CD4-positive, alpha-beta T cell treated with Interleukin-17A for 1 hour (primary cell): ENCODE measurements around the gene SIGLEC11.
"Not testable (repeated sequence)": the region's sequence is repeated elsewhere in the genome, so short reads cannot be mapped to it uniquely, and the experiment has no call there.

Source experiments
- DNase-seq: peaks from one replicate; pipeline ENCODE4 v3.0.0-alpha.2; 2020

SIGLEC11 gene

GRCh38 chr19:49981603-49982593, 20.9 kb upstream of the SIGLEC11 start:
- DNase-seq = no peak

GRCh38 chr19:49978324-49978723, 17.4 kb upstream of the SIGLEC11 start:
- DNase-seq = no peak

GRCh38 chr19:49977881-49978280, 16.9 kb upstream of the SIGLEC11 start:
- DNase-seq = no peak

GRCh38 chr19:49977076-49977475, 16.1 kb upstream of the SIGLEC11 start:
- DNase-seq = no peak

GRCh38 chr19:49976496-49976895, 15.5 kb upstream of the SIGLEC11 start:
- DNase-seq = no peak

GRCh38 chr19:49975051-49975450, 14.1 kb upstream of the SIGLEC11 start:
- no peak for DNase-seq

- DNase-seq = no peak
Observed at GRCh38 chr19:49973987-49974386, 13.0 kb upstream of the SIGLEC11 start.

- no peak for DNase-seq
Observed at GRCh38 chr19:49972841-49973240, 11.9 kb upstream of the SIGLEC11 start.

- DNase-seq = no peak
Observed at GRCh38 chr19:49971991-49972411, 11.0 kb upstream of the SIGLEC11 start.

GRCh38 chr19:49969355-49969754, 8.4 kb upstream of the SIGLEC11 start:
- not testable (repeated sequence) for DNase-seq

- DNase-seq = no peak
Observed at GRCh38 chr19:49968279-49968922, 7.4 kb upstream of the SIGLEC11 start.

GRCh38 chr19:49959892-49960291, 1.1 kb downstream of the SIGLEC11 start:
- DNase-seq = not testable (repeated sequence)

- not testable (repeated sequence) for DNase-seq
Observed at GRCh38 chr19:49958596-49958995, 2.4 kb downstream of the SIGLEC11 start.

GRCh38 chr19:49958144-49958543, 2.8 kb downstream of the SIGLEC11 start:
- DNase-seq = not testable (repeated sequence)

GRCh38 chr19:49957262-49957915, 3.6 kb downstream of the SIGLEC11 start:
- DNase-seq = no peak

- DNase-seq = no peak
Observed at GRCh38 chr19:49956115-49956495, 4.9 kb downstream of the SIGLEC11 start.

- no peak for DNase-seq
Observed at GRCh38 chr19:49954933-49955332, 6.0 kb downstream of the SIGLEC11 start.

GRCh38 chr19:49954092-49954829, 6.7 kb downstream of the SIGLEC11 start:
- no peak for DNase-seq

GRCh38 chr19:49953416-49953815, 7.6 kb downstream of the SIGLEC11 start:
- no peak for DNase-seq

GRCh38 chr19:49952906-49953305, 8.1 kb downstream of the SIGLEC11 start:
- DNase-seq = no peak

- DNase-seq = no peak
Observed at GRCh38 chr19:49952479-49952836, 8.5 kb downstream of the SIGLEC11 start.

GRCh38 chr19:49951806-49952478, 9.0 kb downstream of the SIGLEC11 start:
- no peak for DNase-seq
